ENCODE measurements around the gene INVS.
"Not testable (repeated sequence)": the region's sequence is repeated elsewhere in the genome, so short reads cannot be mapped to it uniquely, and the experiment has no call there.

DNA sequence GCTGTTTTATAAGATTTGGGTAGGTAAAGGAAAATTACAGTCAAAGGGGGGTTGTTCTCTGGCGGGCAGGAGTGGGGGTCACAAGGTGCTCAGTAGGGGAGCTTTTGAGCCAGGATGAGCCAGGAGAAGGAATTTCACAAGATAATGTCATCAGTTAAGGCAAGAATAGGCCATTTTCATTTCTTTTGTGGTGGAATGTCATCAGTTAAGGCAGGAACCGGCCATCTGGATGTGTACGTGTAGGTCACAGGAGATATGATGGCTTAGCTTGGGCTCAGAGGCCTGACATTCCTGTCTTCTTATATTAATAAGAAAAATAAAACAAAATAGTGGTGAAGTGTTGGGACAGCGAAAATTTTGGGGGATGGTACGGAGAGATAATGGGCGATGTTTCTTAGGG, 41.3 kb downstream of the INVS start:
- TF ChIP-seq POLR2A (IDR thresholded peaks at IDR 0.05; ENCODE audit: low read length); GATA1 (IDR thresholded peaks at IDR 0.05; ENCODE audit: low read depth, low read length): not testable (repeated sequence)

Measured in erythroblast (primary cell).